ENCODE results near the gene SLAMF1. TPM values are rescaled to one million over a fixed set of nuclear protein-coding genes. Genes with fewer than 3 reads are reported as not detected.

Gene SLAMF1
- total and polyA plus RNA-seq, 2 donors from 2014 or later: 0.13 to 3.3 TPM

- no peak for DNase-seq
- intact Hi-C loops (cut with DNase I): no loop called here
- Histone ChIP-seq H3K9me3 (ENCODE audit: control insufficient read depth in 2 of 3, insufficient read depth in 1 of 3, low read length in 3 of 3) (no peaks in the 10 kb centered on the region), H3K9ac (ENCODE audit: low read length in 3 of 3) (no peak overlapping the region), H3K4me1 (ENCODE audit: control insufficient read depth in 2 of 3, insufficient read depth in 2 of 3, low read depth in 1 of 3, low read length in 3 of 3) (no peaks in the 10 kb centered on the region), H3K36me3 (ENCODE audit: control insufficient read depth in 2 of 3, insufficient read depth in 3 of 3, low read length in 3 of 3) (no peaks in the 10 kb centered on the region), H3K27me3 (ENCODE audit: control insufficient read depth, insufficient read depth, low read length) (no peaks in the 10 kb centered on the region), H3K27ac (ENCODE audit: low read depth in 2 of 2, low read length in 2 of 2) (no peak overlapping the region), H3K4me3 (ENCODE audit: low read length in 3 of 3) (no peak overlapping the region)
- FAIRE-seq: no peak
- TF ChIP-seq CTCF (IDR thresholded peaks at IDR 0.05; ENCODE audit: borderline replicate concordance, extremely low read depth, insufficient read depth): no peak
These were observed 12.0 kb downstream of the SLAMF1 start for GRCh38 chr1:160634543-160635491.

GRCh38 chr1:160633330-160633903 lies 13.4 kb downstream of the SLAMF1 start:
- Histone ChIP-seq H3K4me1 (ENCODE audit: control insufficient read depth in 2 of 3, insufficient read depth in 2 of 3, low read depth in 1 of 3, low read length in 3 of 3) (no peaks in the 10 kb centered on the region), H3K4me3 (ENCODE audit: low read length in 3 of 3) (no peak overlapping the region), H3K9me3 (ENCODE audit: control insufficient read depth in 2 of 3, insufficient read depth in 1 of 3, low read length in 3 of 3) (no peaks in the 10 kb centered on the region), H3K27me3 (ENCODE audit: control insufficient read depth, insufficient read depth, low read length) (no peaks in the 10 kb centered on the region), H3K36me3 (ENCODE audit: control insufficient read depth in 2 of 3, insufficient read depth in 3 of 3, low read length in 3 of 3) (no peaks in the 10 kb centered on the region), H3K27ac (ENCODE audit: low read depth in 2 of 2, low read length in 2 of 2) (no peak overlapping the region), H3K9ac (ENCODE audit: low read length in 3 of 3) (no peak overlapping the region)
- TF ChIP-seq CTCF (IDR thresholded peaks at IDR 0.05; ENCODE audit: borderline replicate concordance, extremely low read depth, insufficient read depth): no peak
- FAIRE-seq: no peak
- no peak for DNase-seq
- intact Hi-C loops (cut with DNase I): no loop called here

- H3K4me3 ChIP-seq (ENCODE audit: low read length in 3 of 3): no peak overlapping the region
- H3K9me3 ChIP-seq (ENCODE audit: control insufficient read depth in 2 of 3, insufficient read depth in 1 of 3, low read length in 3 of 3): no peaks in the 10 kb centered on the region
- TF ChIP-seq CTCF (IDR thresholded peaks at IDR 0.05; ENCODE audit: borderline replicate concordance, extremely low read depth, insufficient read depth): no peak
- no peaks in the 10 kb centered on the region for H3K27me3 ChIP-seq (ENCODE audit: control insufficient read depth, insufficient read depth, low read length)
- no peak overlapping the region for H3K27ac ChIP-seq (ENCODE audit: low read depth in 2 of 2, low read length in 2 of 2)
- no peak overlapping the region for H3K9ac ChIP-seq (ENCODE audit: low read length in 3 of 3)
- no peak for FAIRE-seq
- DNase-seq: no peak
- intact Hi-C loops (cut with DNase I): no loop called here
- no peaks in the 10 kb centered on the region for H3K36me3 ChIP-seq (ENCODE audit: control insufficient read depth in 2 of 3, insufficient read depth in 3 of 3, low read length in 3 of 3)
- H3K4me1 ChIP-seq (ENCODE audit: control insufficient read depth in 2 of 3, insufficient read depth in 2 of 3, low read depth in 1 of 3, low read length in 3 of 3): no peaks in the 10 kb centered on the region
These were observed 14.7 kb downstream of the SLAMF1 start for GRCh38 chr1:160631983-160632625.
